Measurements from ENCODE around the gene TSHZ1. TPM values are rescaled to one million over a fixed set of nuclear protein-coding genes. Genes with fewer than 3 reads are reported as not detected.

Gene TSHZ1
- total RNA-seq, 1 experiment from 2014 or later = 7.4 TPM

GRCh38 chr18:75170916-75171315, 39.7 kb upstream of the TSHZ1 start:
- Histone ChIP-seq H3K4me2 (no peak overlapping the region), H3K79me2 (ENCODE audit: low read depth) (no peaks in the 10 kb centered on the region), H3K36me3 (ENCODE audit: low read depth) (no peaks in the 10 kb centered on the region), H3K4me1 (replicated peaks; ENCODE audit: insufficient read depth) (no peaks in the 10 kb centered on the region), H3K9me2 (ENCODE audit: insufficient read depth) (no peaks in the 10 kb centered on the region), H2AFZ (no peak overlapping the region), H3K27me3 (ENCODE audit: insufficient read depth, low read depth) (peaks cover 34% of the 10 kb centered on the region; the same call in 1 of the 2 replicates), H3K27ac (no peak overlapping the region), H4K20me1 (ENCODE audit: insufficient read depth) (no peaks in the 10 kb centered on the region), H3K4me3 (no peak overlapping the region), H3K9me3 (ENCODE audit: insufficient read depth, low read depth) (no peaks in the 10 kb centered on the region), H3F3A (ENCODE audit: insufficient read depth, low read depth) (no peaks in the 10 kb centered on the region)
- no TSS peak for BruUV-seq (replicated peaks)
- DNase-seq = no peak
- intact Hi-C loops (cut with micrococcal nuclease; ENCODE audit: unreplicated experiment) = no loop called here
- CTCF ChIA-PET = no interaction called here
- POLR2A ChIA-PET (ENCODE audit: unreplicated experiment) = no interaction called here
- TF ChIP-seq EZH2 (IDR thresholded peaks at IDR 0.05; ENCODE audit: low read depth) (no peak), CTCF (conservative IDR thresholded peaks at IDR 0.05) (no peak)

- Histone ChIP-seq H3K9me3 (ENCODE audit: insufficient read depth, low read depth) (no peaks in the 10 kb centered on the region), H3K27ac (no peak overlapping the region), H3K4me2 (no peak overlapping the region), H3K9me2 (ENCODE audit: insufficient read depth) (no peaks in the 10 kb centered on the region), H2AFZ (no peak overlapping the region), H3K36me3 (ENCODE audit: low read depth) (no peaks in the 10 kb centered on the region), H3K27me3 (ENCODE audit: insufficient read depth, low read depth) (peaks cover 18% of the 10 kb centered on the region; the same call in 1 of the 2 replicates), H3K4me3 (no peak overlapping the region), H3F3A (ENCODE audit: insufficient read depth, low read depth) (no peaks in the 10 kb centered on the region), H3K4me1 (replicated peaks; ENCODE audit: insufficient read depth) (no peaks in the 10 kb centered on the region), H3K79me2 (ENCODE audit: low read depth) (no peaks in the 10 kb centered on the region), H4K20me1 (ENCODE audit: insufficient read depth) (no peaks in the 10 kb centered on the region)
- ChIA-PET CTCF (no interaction called here), POLR2A (ENCODE audit: unreplicated experiment) (no interaction called here)
- no peak for DNase-seq
- TF ChIP-seq CTCF (conservative IDR thresholded peaks at IDR 0.05) (no peak), EZH2 (IDR thresholded peaks at IDR 0.05; ENCODE audit: low read depth) (no peak)
- no TSS peak for BruUV-seq (replicated peaks)
- intact Hi-C loops (cut with micrococcal nuclease; ENCODE audit: unreplicated experiment) = no loop called here
Observed at GRCh38 chr18:75172299-75173124, 38.1 kb upstream of the TSHZ1 start.

DNA sequence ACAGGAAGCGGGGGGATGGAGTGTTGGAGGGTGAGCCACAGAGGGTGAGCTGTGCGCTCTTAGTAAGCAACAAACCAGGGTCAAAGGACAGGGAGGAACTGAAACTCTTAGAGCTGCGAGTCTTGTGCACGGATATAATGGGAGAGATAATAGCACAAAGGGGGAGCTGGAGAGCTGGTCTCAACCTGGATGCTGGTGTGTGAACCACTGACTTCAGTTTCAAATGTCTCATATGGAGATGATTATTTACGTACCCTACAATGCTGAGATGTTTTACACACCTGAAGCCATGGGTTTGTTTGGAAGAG, 37.5 kb upstream of the TSHZ1 start:
- Histone ChIP-seq H3K9me2 (ENCODE audit: insufficient read depth) (no peaks in the 10 kb centered on the region), H3K36me3 (ENCODE audit: low read depth) (no peaks in the 10 kb centered on the region), H3K4me3 (no peak overlapping the region), H3K4me1 (replicated peaks; ENCODE audit: insufficient read depth) (no peaks in the 10 kb centered on the region), H3K27me3 (ENCODE audit: insufficient read depth, low read depth) (peaks cover 12% of the 10 kb centered on the region; the same call in 1 of the 2 replicates), H3K27ac (no peak overlapping the region), H3K9me3 (ENCODE audit: insufficient read depth, low read depth) (no peaks in the 10 kb centered on the region), H2AFZ (no peak overlapping the region), H4K20me1 (ENCODE audit: insufficient read depth) (no peaks in the 10 kb centered on the region), H3K4me2 (no peak overlapping the region), H3K79me2 (ENCODE audit: low read depth) (no peaks in the 10 kb centered on the region), H3F3A (ENCODE audit: insufficient read depth, low read depth) (no peaks in the 10 kb centered on the region)
- intact Hi-C loops (cut with micrococcal nuclease; ENCODE audit: unreplicated experiment) = no loop called here
- POLR2A ChIA-PET (ENCODE audit: unreplicated experiment) = no interaction called here
- BruUV-seq (replicated peaks) = no TSS peak
- TF ChIP-seq CTCF (conservative IDR thresholded peaks at IDR 0.05) (no peak; the same call in 1 of the 2 replicates), EZH2 (IDR thresholded peaks at IDR 0.05; ENCODE audit: low read depth) (no peak)
- DNase-seq = no peak
- CTCF ChIA-PET = interaction anchor here (0.6 kb wide), 1 partner anchor 272 kb away, joined by 4 read pairs; no protein-coding TSS in a partner anchor

All from PC-9 (cell line).